Liver (tissue), 9 donors: ENCODE data around the gene COBL. TPM values are rescaled to one million over a fixed set of nuclear protein-coding genes. Genes with fewer than 3 reads are reported as not detected.

Source experiments
- DNase-seq: peaks from one replicate; pipeline ENCODE4 v3.0.0-alpha.2; 2017; ENCODE audit warnings: low spot score
- H3K27ac ChIP-seq, 2 donors: one replicate each; pipeline ENCODE4 v1.7.0; 2013; ENCODE audit warnings: inconsistent platforms in 2 of 2, low read length in 2 of 2, control low read depth in 1 of 2, low read depth in 1 of 2, mild to moderate bottlenecking in 1 of 2
- H3K27me3 ChIP-seq, 4 donors: one replicate each; pipeline versions ENCODE4 v1.6.1 to v1.7.0; 2013; ENCODE audit warnings: low read length in 3 of 4, inconsistent platforms in 1 of 4, mild to moderate bottlenecking in 1 of 4, moderate library complexity in 1 of 4; ENCODE audit not compliant: control insufficient read depth in 4 of 4, insufficient read depth in 4 of 4
- H3K36me3 ChIP-seq, 4 donors: one replicate each; pipeline versions ENCODE4 v1.6.1 to v1.7.0; 2013; ENCODE audit warnings: low read length in 3 of 4, mild to moderate bottlenecking in 3 of 4, low read depth in 1 of 4, moderate library complexity in 1 of 4; ENCODE audit not compliant: control insufficient read depth in 4 of 4, insufficient read depth in 3 of 4
- H3K4me1 ChIP-seq, 4 donors: one replicate each; pipeline versions ENCODE4 v1.6.1 to v1.7.0; 2013; ENCODE audit warnings: low read length in 3 of 4, mild to moderate bottlenecking in 3 of 4, moderate library complexity in 1 of 4; ENCODE audit not compliant: control insufficient read depth in 4 of 4, insufficient read depth in 4 of 4
- H3K4me3 ChIP-seq, 3 donors: one replicate each; pipeline versions ENCODE4 v1.6.1 to v1.7.0; 2013; ENCODE audit warnings: low read length in 3 of 3, control low read depth in 1 of 3, low read depth in 1 of 3, mild to moderate bottlenecking in 1 of 3
- H3K9ac ChIP-seq, 2 donors: one replicate each; pipeline ENCODE4 v1.7.0; 2013; ENCODE audit warnings: low read length in 2 of 2, mild to moderate bottlenecking in 2 of 2, moderate library complexity in 2 of 2, control low read depth in 1 of 2, low read depth in 1 of 2
- H3K9me3 ChIP-seq, 4 donors: one replicate each; pipeline versions ENCODE4 v1.6.1 to v1.7.0; 2013; ENCODE audit warnings: low read length in 3 of 4; ENCODE audit not compliant: control insufficient read depth in 4 of 4
- CTCF ChIP-seq: fragments of 150-350 bp; IDR thresholded peaks from 2 replicates; pipeline ENCODE4 v1.5.1; 2017; ENCODE audit warnings: improper control_type of control experiment, low read depth, low read length; ENCODE audit not compliant: missing input control
- EGR1 ChIP-seq, 2 donors: IDR thresholded peaks; 2 replicates each; pipeline ENCODE4 v1.6.1; 2016 to 2018; ENCODE audit warnings: antibody characterized with exemption in 2 of 2, low read depth in 2 of 2
- FOXA2 ChIP-seq: IDR thresholded peaks from 2 replicates; pipeline ENCODE4 v1.6.1; 2016; ENCODE audit warnings: antibody characterized with exemption
- GABPA ChIP-seq, 2 donors: IDR thresholded peaks in 1 of 2; conservative IDR thresholded peaks in 1 of 2; 2 replicates each; pipeline ENCODE4 v1.6.1; 2016; ENCODE audit warnings: antibody characterized with exemption in 2 of 2, mild to moderate bottlenecking in 1 of 2, moderate library complexity in 1 of 2
- HNF4A ChIP-seq, 2 donors: conservative IDR thresholded peaks; 2 replicates each; pipeline ENCODE4 v1.6.1; 2016; ENCODE audit warnings: antibody characterized with exemption in 2 of 2, mild to moderate bottlenecking in 2 of 2
- HNF4G ChIP-seq: IDR thresholded peaks from 2 replicates; pipeline ENCODE4 v1.6.1; 2016; ENCODE audit warnings: antibody characterized with exemption
- JUND ChIP-seq, 2 donors: IDR thresholded peaks; 2 replicates each; pipeline ENCODE4 v1.6.1; 2016; ENCODE audit warnings: antibody characterized with exemption in 2 of 2
- NR2F2 ChIP-seq: IDR thresholded peaks from 2 replicates; pipeline ENCODE4 v1.6.1; 2016; ENCODE audit warnings: antibody characterized with exemption
- RAD21 ChIP-seq, 2 donors: IDR thresholded peaks; 2 replicates each; pipeline ENCODE4 v1.6.1; 2016; ENCODE audit warnings: antibody characterized with exemption in 2 of 2, mild to moderate bottlenecking in 2 of 2
- RXRA ChIP-seq, 2 donors: IDR thresholded peaks; 2 replicates each; pipeline ENCODE4 v1.6.1; 2017 to 2018; ENCODE audit warnings: antibody characterized with exemption in 2 of 2, mild to moderate bottlenecking in 1 of 2
- SP1 ChIP-seq: IDR thresholded peaks from 2 replicates; pipeline ENCODE4 v1.6.1; 2018; ENCODE audit warnings: antibody characterized with exemption, mild to moderate bottlenecking
- TAF1 ChIP-seq: conservative IDR thresholded peaks from 2 replicates; pipeline ENCODE4 v1.6.1; 2016; ENCODE audit warnings: antibody characterized with exemption, mild to moderate bottlenecking
- YY1 ChIP-seq: IDR thresholded peaks from 2 replicates; pipeline ENCODE4 v1.6.1; 2016; ENCODE audit warnings: antibody characterized with exemption, mild to moderate bottlenecking
- ZBTB33 ChIP-seq: IDR thresholded peaks from 2 replicates; pipeline ENCODE4 v1.6.1; 2016; ENCODE audit warnings: antibody characterized with exemption
- WGBS: extraction: QIAGEN DNeasy Blood & Tissue Kit; methylation state at CpG from one replicate; pipeline ENCODE4 v1.1.7; 2013; 5-methylcytosine and 5-hydroxymethylcytosine counted together
- polyA plus RNA-seq, 2 donors: library from polyadenylated mRNA; stranded (reverse) in 1 of 2; unstranded in 1 of 2; fragments of 200-250 nt in 1 of 2; fragments of >200 nt in 1 of 2; fragmentation: Nextera tagmentation in 1 of 2; extraction: Ambion mirVana in 1 of 2; gene quantifications; one replicate each; pipeline versions ENCODE4 v1.2.1 to v1.2.3, GENCODE V29; 2013 to 2015
- total RNA-seq, 2 donors: library from RNA; depleted of rRNA; stranded (reverse); fragments of >200 nt; gene quantifications; one replicate each; pipeline ENCODE4 v1.2.3, GENCODE V29; 2014
- TF ChIP-seq, protein P1 (sequence below): IDR thresholded peaks from 2 replicates; pipeline ENCODE4 v1.6.1; 2016; ENCODE audit warnings: antibody characterized with exemption, mild to moderate bottlenecking
- TF ChIP-seq, protein P2 (sequence below): IDR thresholded peaks from 2 replicates; pipeline ENCODE4 v1.6.1; 2016; ENCODE audit warnings: antibody characterized with exemption
- donor health status: healthy.
- donor health status: healthy.
- donor health status: healthy.
- donor health status: healthy.
- donor health status: healthy.

COBL gene
- total and polyA plus RNA-seq, 4 donors: 5.8 to 18.7 (median 10.7) TPM

GRCh38 chr7:51244885-51245284, 71.7 kb downstream of the COBL start:
- TF ChIP-seq CTCF: no peak
- no peak for TF ChIP-seq EGR1 (IDR thresholded peaks at IDR 0.05; ENCODE audit: low read depth in 2 of 2)
- no peak for TF ChIP-seq RAD21 (IDR thresholded peaks at IDR 0.05)
- TF ChIP-seq ZBTB33: no peak
- no peak for TF ChIP-seq NR2F2
- TF ChIP-seq, protein P1, sequence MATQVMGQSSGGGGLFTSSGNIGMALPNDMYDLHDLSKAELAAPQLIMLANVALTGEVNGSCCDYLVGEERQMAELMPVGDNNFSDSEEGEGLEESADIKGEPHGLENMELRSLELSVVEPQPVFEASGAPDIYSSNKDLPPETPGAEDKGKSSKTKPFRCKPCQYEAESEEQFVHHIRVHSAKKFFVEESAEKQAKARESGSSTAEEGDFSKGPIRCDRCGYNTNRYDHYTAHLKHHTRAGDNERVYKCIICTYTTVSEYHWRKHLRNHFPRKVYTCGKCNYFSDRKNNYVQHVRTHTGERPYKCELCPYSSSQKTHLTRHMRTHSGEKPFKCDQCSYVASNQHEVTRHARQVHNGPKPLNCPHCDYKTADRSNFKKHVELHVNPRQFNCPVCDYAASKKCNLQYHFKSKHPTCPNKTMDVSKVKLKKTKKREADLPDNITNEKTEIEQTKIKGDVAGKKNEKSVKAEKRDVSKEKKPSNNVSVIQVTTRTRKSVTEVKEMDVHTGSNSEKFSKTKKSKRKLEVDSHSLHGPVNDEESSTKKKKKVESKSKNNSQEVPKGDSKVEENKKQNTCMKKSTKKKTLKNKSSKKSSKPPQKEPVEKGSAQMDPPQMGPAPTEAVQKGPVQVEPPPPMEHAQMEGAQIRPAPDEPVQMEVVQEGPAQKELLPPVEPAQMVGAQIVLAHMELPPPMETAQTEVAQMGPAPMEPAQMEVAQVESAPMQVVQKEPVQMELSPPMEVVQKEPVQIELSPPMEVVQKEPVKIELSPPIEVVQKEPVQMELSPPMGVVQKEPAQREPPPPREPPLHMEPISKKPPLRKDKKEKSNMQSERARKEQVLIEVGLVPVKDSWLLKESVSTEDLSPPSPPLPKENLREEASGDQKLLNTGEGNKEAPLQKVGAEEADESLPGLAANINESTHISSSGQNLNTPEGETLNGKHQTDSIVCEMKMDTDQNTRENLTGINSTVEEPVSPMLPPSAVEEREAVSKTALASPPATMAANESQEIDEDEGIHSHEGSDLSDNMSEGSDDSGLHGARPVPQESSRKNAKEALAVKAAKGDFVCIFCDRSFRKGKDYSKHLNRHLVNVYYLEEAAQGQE: no peak
- no peak for TF ChIP-seq HNF4G
- TF ChIP-seq RXRA (IDR thresholded peaks at IDR 0.05): no peak
- TF ChIP-seq TAF1: no peak
- TF ChIP-seq YY1: no peak
- TF ChIP-seq, protein P2, sequence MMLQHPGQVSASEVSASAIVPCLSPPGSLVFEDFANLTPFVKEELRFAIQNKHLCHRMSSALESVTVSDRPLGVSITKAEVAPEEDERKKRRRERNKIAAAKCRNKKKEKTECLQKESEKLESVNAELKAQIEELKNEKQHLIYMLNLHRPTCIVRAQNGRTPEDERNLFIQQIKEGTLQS: no peak
- TF ChIP-seq SP1: no peak
- TF ChIP-seq JUND (IDR thresholded peaks at IDR 0.05): no peak
- TF ChIP-seq GABPA (IDR thresholded peaks at IDR 0.05 in 1 of 2, conservative IDR thresholded peaks at IDR 0.05 in 1 of 2): no peak
- Histone ChIP-seq H3K27me3 (no peaks in the 10 kb centered on the region), H3K4me1 (peaks cover 3 to 11% (median 6%) of the 10 kb centered on the region in 4 donors), H3K9me3 (no peaks in the 10 kb centered on the region), H3K4me3 (no peak overlapping the region), H3K36me3 (no peaks in the 10 kb centered on the region), H3K27ac (no peak overlapping the region), H3K9ac (no peak overlapping the region)
- DNase-seq: no peak
- WGBS: 86% methylated on average over 7 of the region's 7 CpGs

- Histone ChIP-seq H3K36me3 (no peaks in the 10 kb centered on the region), H3K9ac (no peak overlapping the region), H3K9me3 (no peaks in the 10 kb centered on the region), H3K4me3 (no peak overlapping the region), H3K27ac (no peak overlapping the region), H3K27me3 (no peaks in the 10 kb centered on the region), H3K4me1 (peaks cover 3 to 9% (median 6%) of the 10 kb centered on the region in 4 donors)
- DNase-seq: no peak
- WGBS: 95% methylated on average over 5 of the region's 5 CpGs
- TF ChIP-seq GABPA (IDR thresholded peaks at IDR 0.05 in 1 of 2, conservative IDR thresholded peaks at IDR 0.05 in 1 of 2) (no peak), NR2F2 (no peak), CTCF (no peak), YY1 (no peak), FOXA2 (no peak), HNF4A (conservative IDR thresholded peaks at IDR 0.05) (no peak), RAD21 (IDR thresholded peaks at IDR 0.05) (no peak), SP1 (no peak), RXRA (IDR thresholded peaks at IDR 0.05) (no peak), JUND (IDR thresholded peaks at IDR 0.05) (no peak)
- TF ChIP-seq, protein P1: no peak
- TF ChIP-seq, protein P2: no peak
These were observed 72.6 kb downstream of the COBL start for GRCh38 chr7:51244053-51244452.
